Spleen (tissue), 7 donors: ENCODE results near the gene INSIG2.

Experiments used
- CTCF ChIP-seq, 11 experiments: fragments of 200-600 bp in 7 of 11; fragments of 450-650 bp in 4 of 11; sonication (generic) in 4 of 11; IDR thresholded peaks in 8 of 11; conservative IDR thresholded peaks in 3 of 11; 1 replicate in 7 of 11; 2 replicates in 4 of 11; pipeline versions ENCODE4 v1.4.0 to v1.8.0; 2016 to 2021; ENCODE audit warnings: antibody characterized with exemption in 11 of 11, inconsistent platforms in 4 of 11, mild to moderate bottlenecking in 1 of 11
- POLR2A ChIP-seq, 3 donors: fragments of 450-650 bp; IDR thresholded peaks; one replicate each; pipeline ENCODE4 v1.5.1; 2017; ENCODE audit warnings: antibody characterized with exemption in 3 of 3, mild to moderate bottlenecking in 1 of 3
- donor health status: DM: no; HTN: no; CAD: no; lungs with moderate emphysema.
- donor health status: DM: no; HTN: no; CAD: no.
- donor health status: DM: no; HTN: no; CAD: no.

GRCh38 chr2:118115761-118116160, 27.5 kb downstream of the INSIG2 start:
- TF ChIP-seq POLR2A (IDR thresholded peaks at IDR 0.05): no peak
- TF ChIP-seq CTCF (IDR thresholded peaks at IDR 0.05 in 8 of 11, conservative IDR thresholded peaks at IDR 0.05 in 3 of 11): no peak
